ENCODE data around the gene TOP3B.
A peak's percentile ranks its signal among the peaks of the same experiment; 100 is the strongest.
"Not testable (repeated sequence)": the region's sequence is repeated elsewhere in the genome, so short reads cannot be mapped to it uniquely, and the experiment has no call there.

The TOP3B gene

GRCh38 chr22:21945453-21946261 lies 36.9 kb downstream of the TOP3B start:
- DNase-seq = peak in 1 of 56 donors; percentile 33

DNA sequence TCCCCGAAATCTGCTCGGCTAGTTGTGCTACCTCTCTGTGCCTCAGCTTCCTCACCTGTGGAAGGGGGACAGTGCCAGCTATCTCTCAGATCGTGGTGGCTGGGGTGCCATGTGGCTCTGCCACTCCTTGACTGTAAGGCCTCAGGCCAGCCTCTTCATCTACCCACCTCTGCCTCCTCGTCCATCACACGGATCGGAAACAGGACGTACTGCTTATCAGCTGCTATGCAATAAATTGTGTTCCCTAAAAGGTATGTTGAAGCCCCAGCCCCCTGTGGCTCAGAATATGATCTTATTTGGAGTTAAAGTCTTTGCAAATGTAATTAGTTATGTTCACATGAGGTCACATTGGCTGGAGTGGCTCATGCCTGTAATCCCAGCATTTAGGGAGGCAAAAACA lies 37.7 kb downstream of the TOP3B start:
- no peak for DNase-seq

DNA sequence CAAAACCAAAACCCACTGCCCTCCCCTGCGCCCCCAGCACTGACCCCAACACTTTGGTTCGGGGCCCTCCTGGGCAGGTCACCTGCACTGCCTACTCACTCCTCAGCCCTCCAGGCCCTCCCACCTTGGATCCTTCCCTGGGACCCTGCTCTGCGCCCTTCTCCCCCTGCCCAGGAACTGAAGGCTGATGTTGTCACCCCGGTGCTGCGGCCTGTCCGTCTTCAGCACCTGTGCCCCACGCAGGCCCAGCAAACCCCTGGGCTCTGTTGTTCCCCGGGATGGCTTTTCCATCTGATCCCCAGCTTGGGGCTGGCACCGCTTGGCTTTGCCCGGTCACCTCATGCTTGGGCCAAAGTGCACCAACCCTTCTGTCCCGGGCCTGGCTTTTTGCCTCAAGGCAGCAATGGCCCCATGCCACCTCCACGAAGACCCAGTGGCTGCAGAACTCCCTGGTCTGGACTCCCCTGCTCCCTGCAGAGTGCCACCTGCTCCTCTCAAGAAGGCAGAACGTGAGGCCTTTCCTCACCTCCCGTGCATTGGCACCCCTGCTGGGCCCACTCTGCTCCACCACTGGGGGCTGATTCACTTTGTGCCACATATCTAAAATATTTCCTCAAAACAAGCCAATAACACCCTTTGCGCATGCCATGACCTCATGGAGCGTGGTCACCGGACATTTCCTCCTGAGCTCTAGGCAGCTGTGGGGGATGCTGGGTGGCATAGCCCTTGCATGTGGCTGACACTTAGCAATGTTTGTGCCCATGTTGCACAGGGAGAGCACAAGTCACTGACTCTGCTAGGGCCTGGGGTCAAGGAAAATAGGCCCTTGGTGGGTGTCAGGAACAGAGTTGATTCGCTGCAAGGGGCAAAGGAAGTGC lies 38.8 kb downstream of the TOP3B start:
- DNase-seq = no peak

- DNase-seq = peak in 6 of 56 donors; percentile 23 to 42 (median 26)
Measured at GRCh38 chr22:21942407-21943343, 39.9 kb downstream of the TOP3B start.

DNA sequence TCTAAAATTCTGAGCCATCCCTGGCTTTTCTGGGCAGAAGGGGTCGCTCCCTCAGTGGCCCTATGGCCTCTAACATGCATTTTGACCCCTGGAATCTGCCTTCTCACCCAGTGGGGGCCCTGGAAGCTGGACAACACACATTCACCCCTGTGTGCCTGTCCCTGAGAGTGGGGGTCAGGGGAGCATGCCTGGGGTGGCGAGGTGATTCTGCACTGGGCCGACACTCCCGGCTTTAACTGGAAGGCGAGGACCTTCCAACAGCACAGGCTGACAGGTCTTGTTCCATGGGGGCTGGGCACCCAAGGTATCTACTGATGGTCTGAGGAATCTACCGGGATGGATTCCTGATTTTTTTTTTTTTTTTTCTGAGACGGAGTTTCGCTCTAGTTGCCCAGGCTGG lies 40.7 kb downstream of the TOP3B start:
- DNase-seq = no peak

DNA sequence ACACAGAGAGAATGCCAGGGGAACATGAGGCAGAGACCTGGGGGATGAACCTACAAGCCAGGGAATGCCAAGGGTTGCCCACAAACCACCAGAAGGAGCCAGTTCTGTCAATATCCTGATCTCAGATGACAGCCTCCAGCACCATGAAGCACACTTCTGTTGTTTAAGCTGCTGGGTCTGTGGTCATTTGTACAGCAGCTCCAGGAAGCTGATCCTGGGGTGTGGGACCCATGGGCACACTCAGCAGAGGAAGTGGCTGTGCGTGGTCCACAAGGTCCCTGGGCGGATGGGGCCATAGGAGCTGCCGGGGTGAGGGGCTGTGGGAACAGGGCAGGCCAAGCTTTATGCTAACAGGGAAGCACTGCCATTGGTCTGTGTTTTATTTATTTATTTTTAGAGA lies 42.1 kb downstream of the TOP3B start:
- DNase-seq = peak in 4 of 56 donors; percentile 13 to 23 (median 21)

DNA sequence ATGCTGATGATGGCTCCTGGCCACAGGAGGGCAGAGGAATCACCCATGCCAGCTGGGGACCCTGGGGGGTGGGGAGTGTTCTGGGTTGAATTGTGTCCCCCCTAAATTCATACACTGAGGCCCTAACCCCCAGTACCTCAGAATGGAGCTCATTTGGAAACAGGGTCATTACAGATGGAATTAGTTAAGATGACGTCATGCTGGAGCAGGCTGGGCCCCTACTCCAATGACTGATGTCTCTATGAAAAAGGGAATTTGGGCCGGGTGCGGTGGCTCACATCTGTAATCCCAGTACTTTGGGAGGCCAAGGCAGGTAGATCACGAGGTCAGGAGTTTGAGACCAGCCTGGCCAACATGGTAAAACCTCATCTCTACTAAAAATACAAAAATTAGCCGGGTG lies 42.7 kb downstream of the TOP3B start:
- DNase-seq = not testable (repeated sequence)

- peak in 1 of 56 donors; percentile 28 for DNase-seq
Measured at GRCh38 chr22:21939461-21939913, 43.1 kb downstream of the TOP3B start.

DNA sequence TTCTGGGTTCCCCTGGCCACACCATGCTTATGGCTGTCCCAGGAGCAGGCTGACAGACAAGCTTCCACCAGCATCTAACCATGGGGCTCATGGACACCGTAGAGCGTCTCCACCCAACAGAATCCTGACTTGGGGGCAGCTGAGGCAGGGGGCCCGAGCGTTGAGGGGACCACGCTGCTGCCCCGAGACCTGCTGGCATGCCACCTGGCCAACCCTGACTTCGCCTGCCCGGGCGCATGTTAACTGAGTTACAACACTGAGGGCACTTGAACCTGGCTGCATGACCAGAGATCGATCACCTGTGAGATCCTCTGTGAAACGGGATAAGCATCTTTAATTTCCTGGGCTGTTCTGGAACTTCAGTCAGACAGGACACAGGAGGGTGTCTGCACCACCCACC lies 43.7 kb downstream of the TOP3B start:
- no peak for DNase-seq

- DNase-seq = peak; percentile 66 to 97 (median 90)
Measured at GRCh38 chr22:21938071-21938822, 44.3 kb downstream of the TOP3B start.

- peak in 5 of 56 donors; percentile 51 to 79 (median 66) for DNase-seq
Measured at GRCh38 chr22:21937821-21938070, 44.8 kb downstream of the TOP3B start.

- DNase-seq = peak in 40 of 56 donors; percentile 24 to 77 (median 50)
Measured at GRCh38 chr22:21937041-21937820, 45.4 kb downstream of the TOP3B start.

GRCh38 chr22:21936151-21936775 lies 46.3 kb downstream of the TOP3B start:
- DNase-seq = peak in 15 of 56 donors; percentile 13 to 61 (median 35)

- DNase-seq = peak in 44 of 56 donors; percentile 18 to 83 (median 62)
Measured at GRCh38 chr22:21933910-21934309, 48.7 kb downstream of the TOP3B start.

GRCh38 chr22:21933413-21933812 lies 49.2 kb downstream of the TOP3B start:
- no peak for DNase-seq

- DNase-seq = no peak
Measured at GRCh38 chr22:21932347-21932746, 50.2 kb downstream of the TOP3B start.

DNA sequence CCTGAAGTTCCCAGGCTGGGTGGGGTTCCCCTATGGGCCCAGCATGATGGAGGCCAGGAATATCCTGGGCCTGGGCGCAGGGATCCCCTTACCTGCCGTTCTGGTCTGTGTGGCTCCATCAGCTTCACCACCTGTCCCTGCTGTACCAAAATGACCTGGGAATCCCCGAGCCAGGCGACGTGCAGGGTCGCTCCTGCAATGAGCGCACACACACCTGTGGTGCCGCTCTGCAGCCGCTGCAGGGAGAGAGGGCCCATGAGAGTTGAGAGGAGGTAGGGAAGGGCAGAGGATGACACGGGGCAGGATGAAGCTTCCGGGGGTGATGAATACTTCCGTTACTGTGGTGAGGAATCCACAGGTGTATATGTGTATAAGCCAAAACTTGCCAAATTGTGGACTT lies 51.5 kb downstream of the TOP3B start:
- DNase-seq = no peak

- no peak for DNase-seq
Measured at GRCh38 chr22:21929253-21929652, 53.3 kb downstream of the TOP3B start.

DNA sequence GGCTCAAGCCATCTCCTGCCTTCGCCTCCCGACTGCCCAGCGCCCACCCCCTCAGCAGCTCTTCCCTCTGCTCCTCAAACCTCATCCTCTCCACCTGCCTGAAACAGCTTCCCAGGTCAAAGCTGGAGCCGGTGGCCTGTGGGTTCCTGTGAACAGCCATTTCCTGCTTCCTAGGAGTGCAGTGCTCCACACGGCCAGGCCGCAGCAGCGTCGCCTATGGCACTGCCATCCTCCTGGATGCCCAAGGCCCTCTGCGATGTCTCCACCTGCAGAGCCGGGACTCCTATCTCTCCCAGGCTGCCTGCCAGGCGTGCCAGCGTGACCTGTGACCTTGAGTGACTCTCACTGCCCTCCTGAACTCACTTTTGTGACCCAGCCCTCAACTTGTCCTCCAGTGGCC lies 54.5 kb downstream of the TOP3B start:
- DNase-seq = no peak

All from amygdala (tissue), 56 donors.